ENCODE measurements around the gene SOX18. TPM values are rescaled to one million over a fixed set of nuclear protein-coding genes. Genes with fewer than 3 reads are reported as not detected.

Gene SOX18
- total RNA-seq, 1 donor from 2014 or later, result not detected

GRCh38 chr20:64069209-64069613 lies 19.8 kb upstream of the SOX18 start:
- no peak for DNase-seq (ENCODE audit: low read depth)

GRCh38 chr20:64068386-64069208 lies 19.2 kb upstream of the SOX18 start:
- peak; percentile 45 for DNase-seq (ENCODE audit: low read depth)

GRCh38 chr20:64067733-64068307 lies 18.4 kb upstream of the SOX18 start:
- no peak for DNase-seq (ENCODE audit: low read depth)

GRCh38 chr20:64067005-64067632 lies 17.7 kb upstream of the SOX18 start:
- no peak for DNase-seq (ENCODE audit: low read depth)

GRCh38 chr20:64065974-64066343 lies 16.5 kb upstream of the SOX18 start:
- DNase-seq (ENCODE audit: low read depth), result peak; percentile 73

- no peak for DNase-seq (ENCODE audit: low read depth)
Observed at GRCh38 chr20:64065062-64065973, 15.9 kb upstream of the SOX18 start.

GRCh38 chr20:64064145-64064698 lies 14.8 kb upstream of the SOX18 start:
- DNase-seq (ENCODE audit: low read depth), result peak; percentile 51

GRCh38 chr20:64063389-64064144 lies 14.1 kb upstream of the SOX18 start:
- DNase-seq (ENCODE audit: low read depth), result no peak

GRCh38 chr20:64062596-64063388 lies 13.4 kb upstream of the SOX18 start, which contains the start of gene TCEA2:
TSS of gene TCEA2 (plus strand) at chr20:64063198. CDS start at chr20:64063313, 115 bp downstream.
- DNase-seq (ENCODE audit: low read depth), result peak; percentile 98

- DNase-seq (ENCODE audit: low read depth), result no peak
Observed at GRCh38 chr20:64062276-64062595, 12.8 kb upstream of the SOX18 start.

- no peak for DNase-seq (ENCODE audit: low read depth)
Observed at GRCh38 chr20:64058536-64058935, 9.1 kb upstream of the SOX18 start.

- peak; percentile 57 for DNase-seq (ENCODE audit: low read depth)
Observed at GRCh38 chr20:64057628-64058498, 8.4 kb upstream of the SOX18 start.

GRCh38 chr20:64056889-64057627 lies 7.6 kb upstream of the SOX18 start:
- no peak for DNase-seq (ENCODE audit: low read depth)

GRCh38 chr20:64056639-64056888 lies 7.1 kb upstream of the SOX18 start:
- DNase-seq (ENCODE audit: low read depth), result no peak

GRCh38 chr20:64055893-64056638 lies 6.6 kb upstream of the SOX18 start:
- no peak for DNase-seq (ENCODE audit: low read depth)

- no peak for DNase-seq (ENCODE audit: low read depth)
Observed at GRCh38 chr20:64055396-64055892, 6.0 kb upstream of the SOX18 start.

All from myocyte (in vitro differentiated cells).